NB4 (cell line): Measurements from ENCODE around the gene TMEM202.
A peak's percentile ranks its signal among the peaks of the same experiment; 100 is the strongest.

ENCODE experiments used
- MYC ChIP-seq: IDR thresholded peaks from 2 replicates; pipeline ENCODE4 v1.6.1; 2011; ENCODE audit warnings: low read depth, low read length
- POLR2A ChIP-seq: IDR thresholded peaks from 2 replicates; pipeline ENCODE4 v1.6.1; 2011; ENCODE audit warnings: mild to moderate bottlenecking; ENCODE audit not compliant: insufficient read length; ENCODE audit errors: extremely low read depth
- TF ChIP-seq, protein P1 (sequence below): IDR thresholded peaks from one replicate; pipeline ENCODE4 v1.5.1; 2012; ENCODE audit warnings: low read depth, low read length
- TF ChIP-seq, protein P2 (sequence below): IDR thresholded peaks from 2 replicates; pipeline ENCODE4 v1.6.1; 2011; ENCODE audit warnings: low read depth, low read length

DNA sequence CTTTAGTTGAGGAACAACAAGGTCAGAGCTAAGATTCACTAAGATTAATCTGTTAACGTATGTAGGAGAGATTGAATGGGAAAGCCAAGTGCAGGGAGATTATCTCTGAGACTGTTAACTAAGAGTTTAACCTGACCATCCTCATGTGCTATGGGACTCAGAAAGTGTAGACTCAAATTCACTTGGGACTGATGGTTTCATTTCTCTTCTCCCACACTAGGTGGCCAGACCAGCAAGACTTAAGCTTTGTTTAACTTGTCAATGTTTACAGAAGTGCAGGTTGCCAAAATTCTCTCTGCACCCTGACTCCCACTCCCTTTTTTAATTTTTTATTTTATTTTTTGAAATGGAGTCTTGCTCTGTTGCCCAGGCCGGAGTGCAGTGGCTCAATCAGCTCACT lies 16.0 kb upstream of the TMEM202 start:
- TF ChIP-seq, protein P1, sequence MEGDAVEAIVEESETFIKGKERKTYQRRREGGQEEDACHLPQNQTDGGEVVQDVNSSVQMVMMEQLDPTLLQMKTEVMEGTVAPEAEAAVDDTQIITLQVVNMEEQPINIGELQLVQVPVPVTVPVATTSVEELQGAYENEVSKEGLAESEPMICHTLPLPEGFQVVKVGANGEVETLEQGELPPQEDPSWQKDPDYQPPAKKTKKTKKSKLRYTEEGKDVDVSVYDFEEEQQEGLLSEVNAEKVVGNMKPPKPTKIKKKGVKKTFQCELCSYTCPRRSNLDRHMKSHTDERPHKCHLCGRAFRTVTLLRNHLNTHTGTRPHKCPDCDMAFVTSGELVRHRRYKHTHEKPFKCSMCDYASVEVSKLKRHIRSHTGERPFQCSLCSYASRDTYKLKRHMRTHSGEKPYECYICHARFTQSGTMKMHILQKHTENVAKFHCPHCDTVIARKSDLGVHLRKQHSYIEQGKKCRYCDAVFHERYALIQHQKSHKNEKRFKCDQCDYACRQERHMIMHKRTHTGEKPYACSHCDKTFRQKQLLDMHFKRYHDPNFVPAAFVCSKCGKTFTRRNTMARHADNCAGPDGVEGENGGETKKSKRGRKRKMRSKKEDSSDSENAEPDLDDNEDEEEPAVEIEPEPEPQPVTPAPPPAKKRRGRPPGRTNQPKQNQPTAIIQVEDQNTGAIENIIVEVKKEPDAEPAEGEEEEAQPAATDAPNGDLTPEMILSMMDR, result peak; percentile 8
- no peak for TF ChIP-seq POLR2A
- no peak for TF ChIP-seq MYC
- TF ChIP-seq, protein P2, sequence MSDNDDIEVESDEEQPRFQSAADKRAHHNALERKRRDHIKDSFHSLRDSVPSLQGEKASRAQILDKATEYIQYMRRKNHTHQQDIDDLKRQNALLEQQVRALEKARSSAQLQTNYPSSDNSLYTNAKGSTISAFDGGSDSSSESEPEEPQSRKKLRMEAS, result no peak
